Loucy (cell line): ENCODE data around the gene MEF2C.

Experiments used
- H2AFZ ChIP-seq: fragments of 200-600 bp; sonication (generic); 2 replicates; pipeline ENCODE4 v1.6.0; 2016; ENCODE audit warnings: antibody characterized with exemption, mild to moderate bottlenecking, low read length, moderate library complexity
- H3F3A ChIP-seq: fragments of 200-600 bp; 2 replicates; pipeline ENCODE4 v1.6.0; 2016; ENCODE audit warnings: antibody characterized with exemption, low read depth, mild to moderate bottlenecking
- H3K27me3 ChIP-seq: fragments of 200-600 bp; sonication (generic); 2 replicates; pipeline ENCODE4 v1.6.1; 2014; ENCODE audit warnings: low read length, mild to moderate bottlenecking; ENCODE audit not compliant: insufficient read depth, poor library complexity, severe bottlenecking
- H3K36me3 ChIP-seq: fragments of 200-600 bp; sonication (generic); 2 replicates; pipeline ENCODE4 v1.6.1; 2016; ENCODE audit warnings: low read length; ENCODE audit not compliant: insufficient read depth
- H3K4me1 ChIP-seq: fragments of 200-600 bp; sonication (generic); 2 replicates; pipeline ENCODE4 v1.5.1; 2014; ENCODE audit warnings: low read length, mild to moderate bottlenecking; ENCODE audit not compliant: insufficient read depth, poor library complexity, severe bottlenecking
- H3K4me2 ChIP-seq: fragments of 200-600 bp; sonication (generic); 2 replicates; pipeline ENCODE4 v1.6.0; 2014; ENCODE audit warnings: antibody characterized with exemption, low read length, low read depth, mild to moderate bottlenecking; ENCODE audit not compliant: poor library complexity, severe bottlenecking
- H3K4me3 ChIP-seq: fragments of 200-600 bp; sonication (generic); 2 replicates; pipeline ENCODE4 v1.5.1; 2014; ENCODE audit warnings: low read length, mild to moderate bottlenecking, mixed read lengths; ENCODE audit not compliant: poor library complexity, severe bottlenecking
- H3K79me2 ChIP-seq: fragments of 200-600 bp; sonication (generic); 2 replicates; pipeline ENCODE4 v1.6.1; 2014; ENCODE audit warnings: low read length; ENCODE audit not compliant: insufficient read depth
- H3K9ac ChIP-seq: fragments of 200-600 bp; sonication (generic); 2 replicates; pipeline ENCODE4 v1.6.0; 2014; ENCODE audit warnings: mild to moderate bottlenecking, low read depth, low read length, moderate library complexity; ENCODE audit not compliant: poor library complexity, severe bottlenecking
- H3K9me2 ChIP-seq: fragments of 200-600 bp; sonication (generic); replicated peaks from 2 replicates; pipeline ENCODE4 v1.6.1; 2016; ENCODE audit warnings: low read depth, low read length, mixed read lengths
- H3K9me3 ChIP-seq: fragments of 200-600 bp; sonication (generic); 2 replicates; pipeline ENCODE4 v1.6.1; 2014; ENCODE audit warnings: mild to moderate bottlenecking, antibody characterized with exemption, low read length, low read depth; ENCODE audit not compliant: insufficient read depth
- H4K20me1 ChIP-seq: fragments of 200-600 bp; sonication (generic); 2 replicates; pipeline ENCODE4 v1.6.0; 2014; ENCODE audit warnings: antibody characterized with exemption, low read length, mild to moderate bottlenecking; ENCODE audit not compliant: insufficient read depth, poor library complexity, severe bottlenecking
- CTCF ChIP-seq: fragments of 200-600 bp; sonication (generic); conservative IDR thresholded peaks from 2 replicates; pipeline ENCODE4 v1.5.1; 2014; ENCODE audit warnings: mild to moderate bottlenecking, antibody characterized with exemption, low read length
- EZH2phosphoT487 ChIP-seq: fragments of 200-600 bp; IDR thresholded peaks from 2 replicates; pipeline ENCODE4 v1.6.1; 2018; ENCODE audit warnings: antibody characterized with exemption, mild to moderate bottlenecking, moderate library complexity, borderline replicate concordance

The MEF2C gene

GRCh38 chr5:88702332-88702731 is 180.7 kb downstream of the MEF2C start:
- no peak overlapping the region for H3K4me3 ChIP-seq
- no peaks in the 10 kb centered on the region for H3F3A ChIP-seq
- H3K9ac ChIP-seq = no peak overlapping the region
- H3K9me2 ChIP-seq = no peaks in the 10 kb centered on the region
- H3K9me3 ChIP-seq = no peaks in the 10 kb centered on the region
- no peaks in the 10 kb centered on the region for H4K20me1 ChIP-seq
- H3K4me1 ChIP-seq = no peaks in the 10 kb centered on the region
- no peak overlapping the region for H3K4me2 ChIP-seq
- H2AFZ ChIP-seq = no peak overlapping the region
- TF ChIP-seq EZH2phosphoT487 (no peak), CTCF (no peak)
- H3K27me3 ChIP-seq = no peaks in the 10 kb centered on the region
- H3K79me2 ChIP-seq = no peaks in the 10 kb centered on the region
- H3K36me3 ChIP-seq = no peaks in the 10 kb centered on the region

DNA sequence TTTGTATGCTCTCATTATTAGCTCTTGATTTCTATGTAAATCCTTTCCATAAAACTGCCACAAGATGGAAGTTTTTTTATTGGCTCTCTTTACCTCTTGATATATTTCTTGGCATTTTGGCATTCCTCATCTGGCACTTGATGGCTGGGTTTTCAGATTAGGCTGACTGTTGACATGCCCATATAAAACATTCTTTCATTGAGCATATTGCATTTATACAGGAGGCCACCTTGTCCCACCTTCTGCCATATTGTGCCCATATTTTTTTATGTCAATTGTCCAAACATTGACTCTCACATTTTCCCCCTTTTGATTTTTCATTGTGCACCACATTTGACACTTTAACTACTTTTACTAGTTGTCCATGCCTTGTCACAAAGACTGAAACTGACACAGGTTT is 182.9 kb downstream of the MEF2C start:
- TF ChIP-seq CTCF = no peak
- TF ChIP-seq EZH2phosphoT487 = no peak
- Histone ChIP-seq H3K4me2 (no peak overlapping the region), H3K4me3 (no peak overlapping the region), H3K36me3 (no peaks in the 10 kb centered on the region), H3K79me2 (no peaks in the 10 kb centered on the region), H3K9me3 (no peaks in the 10 kb centered on the region), H4K20me1 (no peaks in the 10 kb centered on the region), H2AFZ (no peak overlapping the region), H3F3A (no peaks in the 10 kb centered on the region), H3K4me1 (no peaks in the 10 kb centered on the region), H3K27me3 (no peaks in the 10 kb centered on the region), H3K9me2 (no peaks in the 10 kb centered on the region), H3K9ac (no peak overlapping the region)

DNA sequence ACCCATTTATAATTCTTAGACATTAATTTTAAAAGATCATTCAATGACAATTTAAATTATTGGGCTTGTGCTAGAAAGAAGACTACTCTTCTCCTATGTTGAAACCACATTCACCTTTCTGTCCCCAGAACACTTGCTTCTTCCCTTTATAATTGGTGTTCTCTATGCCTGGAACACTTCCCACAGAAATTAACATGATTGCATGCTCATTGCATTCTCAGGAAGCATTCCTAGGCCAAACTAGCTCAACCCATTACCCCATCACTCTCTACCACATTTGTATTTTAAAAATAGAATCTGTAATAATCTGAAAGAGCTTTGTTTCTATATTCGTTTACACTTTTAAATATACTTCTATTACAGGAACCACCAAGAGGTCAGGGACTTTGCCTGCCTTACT is 184.7 kb downstream of the MEF2C start:
- Histone ChIP-seq H3F3A (no peaks in the 10 kb centered on the region), H3K9me3 (no peaks in the 10 kb centered on the region), H3K79me2 (no peaks in the 10 kb centered on the region), H3K9me2 (no peaks in the 10 kb centered on the region), H4K20me1 (no peaks in the 10 kb centered on the region), H3K27me3 (no peaks in the 10 kb centered on the region), H3K4me1 (no peaks in the 10 kb centered on the region), H3K36me3 (no peaks in the 10 kb centered on the region), H3K4me3 (no peak overlapping the region), H3K4me2 (no peak overlapping the region), H3K9ac (no peak overlapping the region), H2AFZ (no peak overlapping the region)
- TF ChIP-seq CTCF (no peak), EZH2phosphoT487 (no peak)
